Measurements from ENCODE around the gene NMNAT2.
"Not testable (repeated sequence)": the region's sequence is repeated elsewhere in the genome, so short reads cannot be mapped to it uniquely, and the experiment has no call there.

The NMNAT2 gene

GRCh38 chr1:183419399-183419798 lies 1.2 kb upstream of the NMNAT2 start:
- intact Hi-C loops (cut with DNase I) = no loop called here
- DNase-seq = no peak

DNA sequence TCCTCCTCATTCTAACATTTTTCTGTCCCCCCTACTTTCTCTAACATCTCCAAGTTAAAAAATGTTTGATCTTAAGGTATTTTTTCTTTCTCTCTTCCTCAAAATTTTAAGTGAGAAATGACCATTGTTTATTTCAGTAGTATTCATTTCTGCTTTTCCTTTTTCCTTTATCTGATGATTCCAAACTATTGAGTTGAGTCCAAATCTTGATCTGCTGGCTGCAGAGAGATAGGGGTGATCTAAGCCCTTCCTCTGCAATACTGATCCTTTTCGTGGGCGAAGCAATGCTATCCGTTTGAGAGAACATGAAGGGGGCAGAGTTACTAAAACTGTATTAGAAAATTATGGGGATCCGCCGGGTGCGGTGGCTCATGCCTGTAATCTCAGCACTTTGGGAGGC lies 516 bp upstream of the NMNAT2 start:
- intact Hi-C loops (cut with DNase I) = no loop called here
- DNase-seq = no peak

GRCh38 chr1:183416850-183417771 lies 1.1 kb downstream of the NMNAT2 start:
- intact Hi-C loops (cut with DNase I) = no loop called here
- peak; percentile 40 to 97 (median 64) for DNase-seq

DNA sequence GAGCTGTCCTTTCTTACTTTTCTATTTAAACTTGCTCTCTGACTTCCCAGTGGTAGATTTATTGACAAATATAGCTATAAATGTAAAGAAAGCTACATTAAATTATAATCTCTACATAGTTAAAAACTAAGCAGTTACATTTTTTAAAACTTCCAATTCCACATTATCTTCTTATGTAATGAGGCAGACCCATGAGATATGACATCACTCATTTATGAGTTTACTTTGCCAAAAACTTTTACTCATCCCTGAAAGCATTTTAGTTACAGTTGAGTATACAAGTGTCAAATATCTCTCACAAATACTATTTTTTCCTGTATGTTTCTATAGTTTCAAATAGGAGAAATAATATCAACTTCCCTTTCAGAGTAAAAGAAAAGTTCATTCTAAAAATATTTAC lies 3.8 kb downstream of the NMNAT2 start:
- intact Hi-C loops (cut with DNase I) = no loop called here
- DNase-seq = no peak

- intact Hi-C loops (cut with DNase I) = no loop called here
- DNase-seq = peak in 1 of 10 donors; percentile 18
Measured at GRCh38 chr1:183411091-183411490, 7.1 kb downstream of the NMNAT2 start.

GRCh38 chr1:183407961-183408360 lies 10.2 kb downstream of the NMNAT2 start:
- intact Hi-C loops (cut with DNase I) = no loop called here
- DNase-seq = no peak

GRCh38 chr1:183407474-183407873 lies 10.7 kb downstream of the NMNAT2 start:
- intact Hi-C loops (cut with DNase I) = no loop called here
- DNase-seq = no peak

GRCh38 chr1:183404476-183404875 lies 13.7 kb downstream of the NMNAT2 start:
- intact Hi-C loops (cut with DNase I) = no loop called here
- peak in 1 of 10 donors; percentile 59 for DNase-seq

GRCh38 chr1:183403498-183403897 lies 14.7 kb downstream of the NMNAT2 start:
- intact Hi-C loops (cut with DNase I) = no loop called here
- DNase-seq = no peak

GRCh38 chr1:183401565-183401964 lies 16.6 kb downstream of the NMNAT2 start:
- intact Hi-C loops (cut with DNase I); DNase-seq: not testable (repeated sequence)

GRCh38 chr1:183394435-183394834 lies 23.7 kb downstream of the NMNAT2 start:
- intact Hi-C loops (cut with DNase I) = no loop called here
- no peak for DNase-seq

- DNase-seq = no peak
- intact Hi-C loops (cut with DNase I) = no loop called here
Measured at GRCh38 chr1:183391863-183392262, 26.3 kb downstream of the NMNAT2 start.

GRCh38 chr1:183390561-183390960 lies 27.6 kb downstream of the NMNAT2 start:
- intact Hi-C loops (cut with DNase I) = no loop called here
- no peak for DNase-seq

DNA sequence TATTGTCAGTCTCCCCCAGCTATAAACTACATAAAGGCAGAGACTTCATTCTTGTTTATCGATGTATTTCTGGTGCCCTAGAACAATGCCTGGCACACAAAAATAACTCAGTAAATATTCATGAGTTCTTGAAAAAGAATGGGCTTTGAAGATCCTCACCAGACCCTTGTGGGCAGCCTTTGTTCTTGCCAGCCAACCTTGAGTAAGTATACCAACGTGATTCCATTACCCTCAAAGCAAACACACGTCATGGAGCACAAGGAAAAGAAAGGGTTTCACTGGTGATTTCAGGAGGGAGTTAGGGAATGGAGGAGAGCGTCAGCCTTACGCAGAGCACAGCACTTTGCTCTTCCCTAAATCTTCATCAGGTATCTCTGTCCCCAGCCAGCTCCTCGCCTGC lies 29.4 kb downstream of the NMNAT2 start:
- intact Hi-C loops (cut with DNase I) = no loop called here
- DNase-seq = no peak

- DNase-seq = peak in 1 of 10 donors; percentile 53
- intact Hi-C loops (cut with DNase I) = no loop called here
Measured at GRCh38 chr1:183385340-183386144, 32.6 kb downstream of the NMNAT2 start.

- no peak for DNase-seq
- intact Hi-C loops (cut with DNase I) = no loop called here
Measured at GRCh38 chr1:183379951-183380350, 38.2 kb downstream of the NMNAT2 start.

DNA sequence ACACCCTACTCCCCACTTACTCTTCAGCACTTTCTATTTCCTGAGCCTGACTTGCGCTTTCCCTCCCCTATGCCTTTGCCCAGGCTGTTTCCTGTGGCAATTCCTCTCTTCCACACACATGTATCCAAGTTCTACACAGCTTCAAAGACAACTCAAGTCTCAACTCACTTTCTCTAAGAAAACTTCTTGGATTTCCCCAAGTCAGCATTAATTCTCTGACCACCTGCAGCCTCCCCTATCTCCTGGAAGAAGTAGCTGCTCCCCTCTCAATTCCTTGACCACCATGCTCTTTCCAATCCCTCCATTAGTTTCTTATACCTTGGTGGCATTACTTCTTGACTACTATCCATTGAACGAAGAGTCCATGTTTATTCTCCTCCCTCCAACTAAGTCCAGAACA lies 42.8 kb downstream of the NMNAT2 start:
- intact Hi-C loops (cut with DNase I) = no loop called here

GRCh38 chr1:183374825-183375224 lies 43.4 kb downstream of the NMNAT2 start:
- intact Hi-C loops (cut with DNase I) = no loop called here
- DNase-seq = no peak

More for the DNA sequence above, 42.8 kb downstream of the NMNAT2 start:
- no peak for DNase-seq

DNA sequence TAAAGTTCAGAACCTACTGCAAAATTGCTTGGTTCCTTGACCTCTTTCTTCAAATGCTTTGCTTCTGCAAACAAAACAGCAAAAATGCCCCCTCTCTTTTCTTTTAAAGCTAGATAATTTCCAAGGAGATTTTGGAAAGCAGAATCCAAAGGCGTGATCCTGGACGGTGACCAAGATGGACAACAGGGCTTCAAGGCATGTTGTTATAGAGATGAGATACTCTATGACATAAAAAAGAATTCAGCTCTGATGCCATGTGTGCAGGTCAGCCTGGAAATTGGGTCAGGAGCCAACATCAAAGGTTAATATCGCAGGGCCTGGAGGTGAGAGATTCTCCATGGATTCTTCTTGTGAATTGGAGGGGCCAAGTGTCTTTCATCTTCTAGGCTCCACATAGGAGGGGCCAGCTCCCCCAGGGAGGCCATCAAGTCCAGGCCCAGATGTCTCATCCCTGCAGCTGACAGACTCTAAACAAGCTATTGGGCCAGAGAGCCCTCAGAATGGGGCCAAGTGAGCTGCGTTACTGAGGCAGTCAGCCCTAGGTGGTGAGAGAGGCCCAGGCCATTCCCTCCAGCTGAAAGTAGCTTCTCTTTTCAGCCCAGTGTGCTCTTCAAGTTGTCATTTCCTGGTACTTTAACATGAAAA lies 45.5 kb downstream of the NMNAT2 start:
- intact Hi-C loops (cut with DNase I) = no loop called here
- DNase-seq = peak in 1 of 10 donors; percentile 40

DNA sequence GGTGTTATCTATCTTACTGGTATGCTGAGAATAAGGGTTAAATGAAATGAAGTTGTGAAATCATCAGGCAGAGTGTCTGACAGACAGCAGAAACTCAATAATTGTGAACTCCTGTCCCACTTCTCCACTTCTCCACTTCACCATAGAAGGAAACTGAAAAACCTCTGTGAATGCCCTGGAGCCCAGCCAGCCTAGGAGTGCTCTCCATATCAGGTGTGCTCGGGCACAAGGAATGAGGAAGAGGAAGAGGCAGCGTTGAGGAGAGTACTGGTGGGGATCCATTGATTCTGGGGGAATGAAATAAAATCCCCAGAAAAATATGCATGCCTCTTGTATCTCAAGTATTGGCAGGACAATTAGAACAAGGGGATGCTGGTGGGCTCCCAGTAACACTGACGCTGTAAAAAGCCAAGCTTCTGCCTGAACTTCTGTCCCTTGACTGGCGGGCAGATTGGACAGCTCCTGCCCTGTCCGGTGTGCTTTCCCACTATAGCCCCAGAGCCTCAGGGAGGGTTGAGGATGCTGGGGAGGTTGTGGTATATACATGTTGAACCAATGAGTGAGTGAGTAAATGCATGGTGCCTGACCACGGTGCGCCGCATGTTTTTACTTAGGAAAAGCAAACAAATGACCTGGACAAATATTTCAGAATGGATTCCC lies 47.7 kb downstream of the NMNAT2 start:
- intact Hi-C loops (cut with DNase I) = no loop called here
- no peak for DNase-seq

Measured in posterior cingulate gyrus (tissue), 11 donors.